DND-41 (cell line): ENCODE results near the gene USP8.

ENCODE experiments used
- EZH2 ChIP-seq: IDR thresholded peaks from 3 replicates; pipeline ENCODE4 v1.6.1; 2012; ENCODE audit warnings: borderline replicate concordance, low read depth, mild to moderate bottlenecking, moderate library complexity, low read length, inconsistent platforms; ENCODE audit not compliant: severe bottlenecking
- TF ChIP-seq, protein P1 (sequence below): IDR thresholded peaks from 2 replicates; pipeline ENCODE4 v1.5.1; 2012; ENCODE audit warnings: borderline replicate concordance, low read length, moderate library complexity, mild to moderate bottlenecking; ENCODE audit not compliant: poor library complexity, severe bottlenecking; ENCODE audit errors: extremely low read depth

DNA sequence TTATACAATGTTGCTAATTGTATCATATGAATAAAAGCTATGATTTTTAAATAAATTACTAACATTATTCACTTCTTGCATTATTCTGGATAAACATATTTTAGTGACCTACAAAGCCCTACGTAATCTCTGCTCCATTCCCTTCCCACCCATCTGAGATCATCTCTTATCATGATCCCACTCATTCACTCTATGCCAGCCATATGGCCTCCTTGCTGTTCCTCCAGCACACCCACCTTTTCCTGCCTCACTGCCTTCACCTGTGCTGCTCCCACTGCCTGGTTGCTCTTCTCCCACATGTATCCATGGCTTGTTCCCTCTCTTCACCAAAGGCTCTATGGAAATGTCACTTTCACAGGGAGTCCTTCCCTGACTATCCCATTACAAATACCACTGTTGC lies 7.3 kb upstream of the USP8 start:
- TF ChIP-seq, protein P1, sequence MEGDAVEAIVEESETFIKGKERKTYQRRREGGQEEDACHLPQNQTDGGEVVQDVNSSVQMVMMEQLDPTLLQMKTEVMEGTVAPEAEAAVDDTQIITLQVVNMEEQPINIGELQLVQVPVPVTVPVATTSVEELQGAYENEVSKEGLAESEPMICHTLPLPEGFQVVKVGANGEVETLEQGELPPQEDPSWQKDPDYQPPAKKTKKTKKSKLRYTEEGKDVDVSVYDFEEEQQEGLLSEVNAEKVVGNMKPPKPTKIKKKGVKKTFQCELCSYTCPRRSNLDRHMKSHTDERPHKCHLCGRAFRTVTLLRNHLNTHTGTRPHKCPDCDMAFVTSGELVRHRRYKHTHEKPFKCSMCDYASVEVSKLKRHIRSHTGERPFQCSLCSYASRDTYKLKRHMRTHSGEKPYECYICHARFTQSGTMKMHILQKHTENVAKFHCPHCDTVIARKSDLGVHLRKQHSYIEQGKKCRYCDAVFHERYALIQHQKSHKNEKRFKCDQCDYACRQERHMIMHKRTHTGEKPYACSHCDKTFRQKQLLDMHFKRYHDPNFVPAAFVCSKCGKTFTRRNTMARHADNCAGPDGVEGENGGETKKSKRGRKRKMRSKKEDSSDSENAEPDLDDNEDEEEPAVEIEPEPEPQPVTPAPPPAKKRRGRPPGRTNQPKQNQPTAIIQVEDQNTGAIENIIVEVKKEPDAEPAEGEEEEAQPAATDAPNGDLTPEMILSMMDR = no peak
- TF ChIP-seq EZH2 = no peak
